ENCODE measurements around the gene RAD51B. TPM values are rescaled to one million over a fixed set of nuclear protein-coding genes. Genes with fewer than 3 reads are reported as not detected.

RAD51B gene
- total RNA-seq, 1 donor from 2014 or later: 16.7 TPM

DNA sequence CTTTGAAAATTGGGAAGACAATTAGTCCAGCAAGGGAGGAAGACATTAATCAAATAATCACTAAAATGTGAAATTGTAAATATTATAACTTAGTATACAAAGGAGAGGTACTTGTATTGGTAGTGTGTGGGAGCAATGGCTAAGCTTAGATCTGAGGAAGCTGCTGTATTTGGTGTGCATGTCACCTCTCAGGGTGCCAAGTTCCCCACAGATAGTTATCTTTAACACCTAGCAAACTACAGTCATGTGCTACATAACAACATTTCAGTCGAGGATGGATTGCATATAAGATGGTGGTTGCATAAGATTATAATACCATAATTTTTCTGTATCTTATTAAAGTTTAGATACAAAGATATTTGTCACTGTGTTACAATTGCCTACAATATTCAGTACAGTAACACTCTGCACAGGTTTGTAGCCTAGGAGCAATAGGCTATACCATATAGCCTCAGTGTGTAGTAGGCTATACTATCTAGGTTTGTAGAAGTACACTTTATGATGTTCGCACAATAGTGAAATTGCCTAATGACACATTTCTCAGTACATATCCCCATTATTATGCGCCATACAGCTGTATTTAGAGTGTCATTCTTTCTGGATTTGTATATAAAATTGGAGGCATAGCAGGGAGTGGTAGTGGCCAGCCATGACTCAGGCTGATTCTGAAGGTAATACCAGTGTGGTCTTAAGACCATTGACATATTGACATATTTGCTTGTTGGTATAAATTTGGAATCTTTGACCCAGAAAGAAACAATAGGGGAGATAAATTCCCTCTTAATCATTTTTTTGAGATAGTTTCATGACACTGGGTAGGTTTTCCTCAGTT, 55.8 kb downstream of the RAD51B start:
- TF ChIP-seq, protein P1, sequence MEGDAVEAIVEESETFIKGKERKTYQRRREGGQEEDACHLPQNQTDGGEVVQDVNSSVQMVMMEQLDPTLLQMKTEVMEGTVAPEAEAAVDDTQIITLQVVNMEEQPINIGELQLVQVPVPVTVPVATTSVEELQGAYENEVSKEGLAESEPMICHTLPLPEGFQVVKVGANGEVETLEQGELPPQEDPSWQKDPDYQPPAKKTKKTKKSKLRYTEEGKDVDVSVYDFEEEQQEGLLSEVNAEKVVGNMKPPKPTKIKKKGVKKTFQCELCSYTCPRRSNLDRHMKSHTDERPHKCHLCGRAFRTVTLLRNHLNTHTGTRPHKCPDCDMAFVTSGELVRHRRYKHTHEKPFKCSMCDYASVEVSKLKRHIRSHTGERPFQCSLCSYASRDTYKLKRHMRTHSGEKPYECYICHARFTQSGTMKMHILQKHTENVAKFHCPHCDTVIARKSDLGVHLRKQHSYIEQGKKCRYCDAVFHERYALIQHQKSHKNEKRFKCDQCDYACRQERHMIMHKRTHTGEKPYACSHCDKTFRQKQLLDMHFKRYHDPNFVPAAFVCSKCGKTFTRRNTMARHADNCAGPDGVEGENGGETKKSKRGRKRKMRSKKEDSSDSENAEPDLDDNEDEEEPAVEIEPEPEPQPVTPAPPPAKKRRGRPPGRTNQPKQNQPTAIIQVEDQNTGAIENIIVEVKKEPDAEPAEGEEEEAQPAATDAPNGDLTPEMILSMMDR (conservative IDR thresholded peaks at IDR 0.05): no peak
- no peaks in the 10 kb centered on the region for H3K9me3 Mint-ChIP-seq
- no peaks in the 10 kb centered on the region for H3K4me1 Mint-ChIP-seq
- H3K4me3 Mint-ChIP-seq: no peak overlapping the region
- H3K36me3 Mint-ChIP-seq (ENCODE audit: low read depth): no peaks in the 10 kb centered on the region
- no peak for DNase-seq (ENCODE audit: low read depth, low spot score)
- no peaks in the 10 kb centered on the region for H3K27me3 Mint-ChIP-seq (ENCODE audit: low read depth)
- no peak overlapping the region for H3K27ac Mint-ChIP-seq (ENCODE audit: unreplicated experiment)

DNA sequence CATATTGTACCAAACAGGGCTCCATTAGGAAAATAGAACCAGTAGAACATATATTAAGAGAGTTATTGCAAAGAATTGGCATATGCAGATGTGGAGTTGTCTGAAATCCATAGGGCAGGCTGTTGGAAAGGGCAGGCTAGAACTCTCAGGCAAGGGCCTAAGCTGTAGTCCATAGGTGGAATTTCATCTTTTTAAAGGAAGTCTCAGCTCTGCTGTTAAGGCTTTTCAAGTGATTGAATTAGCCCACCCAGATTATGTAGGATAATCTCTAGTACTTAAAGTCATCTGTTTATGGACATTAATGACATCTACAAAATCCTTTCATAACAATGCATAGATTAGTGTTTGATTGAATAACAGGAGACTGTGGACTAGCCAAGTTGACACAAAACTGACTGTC, 59.4 kb downstream of the RAD51B start:
- Mint-ChIP-seq H3K9me3 (no peaks in the 10 kb centered on the region), H3K27me3 (ENCODE audit: low read depth) (no peaks in the 10 kb centered on the region), H3K27ac (ENCODE audit: unreplicated experiment) (no peak overlapping the region), H3K4me1 (no peaks in the 10 kb centered on the region), H3K36me3 (ENCODE audit: low read depth) (no peaks in the 10 kb centered on the region), H3K4me3 (no peak overlapping the region)
- TF ChIP-seq, protein P1 (conservative IDR thresholded peaks at IDR 0.05): no peak
- no peak for DNase-seq (ENCODE audit: low read depth, low spot score)

DNA sequence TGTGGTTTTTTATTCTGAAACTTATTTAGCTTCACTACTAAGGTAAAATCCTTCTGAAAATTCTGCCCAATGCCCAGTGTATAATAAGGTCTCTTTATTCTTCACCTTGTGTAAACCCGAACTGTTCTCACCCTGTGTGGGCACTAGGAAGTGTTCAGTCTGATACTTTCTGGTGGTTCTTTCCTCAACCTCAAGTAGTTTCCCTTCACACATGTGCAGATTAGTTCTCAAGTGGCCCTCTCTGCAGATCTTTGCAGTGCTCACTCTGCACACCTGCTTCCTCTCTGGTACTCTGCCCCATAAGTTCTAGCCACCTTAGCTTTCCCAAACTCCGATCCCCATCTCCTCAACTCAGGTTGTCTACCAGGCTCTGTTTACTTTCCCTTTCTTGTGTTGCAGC, 61.6 kb downstream of the RAD51B start:
- TF ChIP-seq, protein P1 (conservative IDR thresholded peaks at IDR 0.05): no peak
- H3K27ac Mint-ChIP-seq (ENCODE audit: unreplicated experiment): no peak overlapping the region
- H3K36me3 Mint-ChIP-seq (ENCODE audit: low read depth): no peaks in the 10 kb centered on the region
- no peak for DNase-seq (ENCODE audit: low read depth, low spot score)
- no peaks in the 10 kb centered on the region for H3K9me3 Mint-ChIP-seq
- H3K4me1 Mint-ChIP-seq: no peaks in the 10 kb centered on the region
- H3K27me3 Mint-ChIP-seq (ENCODE audit: low read depth): no peaks in the 10 kb centered on the region
- no peak overlapping the region for H3K4me3 Mint-ChIP-seq

DNA sequence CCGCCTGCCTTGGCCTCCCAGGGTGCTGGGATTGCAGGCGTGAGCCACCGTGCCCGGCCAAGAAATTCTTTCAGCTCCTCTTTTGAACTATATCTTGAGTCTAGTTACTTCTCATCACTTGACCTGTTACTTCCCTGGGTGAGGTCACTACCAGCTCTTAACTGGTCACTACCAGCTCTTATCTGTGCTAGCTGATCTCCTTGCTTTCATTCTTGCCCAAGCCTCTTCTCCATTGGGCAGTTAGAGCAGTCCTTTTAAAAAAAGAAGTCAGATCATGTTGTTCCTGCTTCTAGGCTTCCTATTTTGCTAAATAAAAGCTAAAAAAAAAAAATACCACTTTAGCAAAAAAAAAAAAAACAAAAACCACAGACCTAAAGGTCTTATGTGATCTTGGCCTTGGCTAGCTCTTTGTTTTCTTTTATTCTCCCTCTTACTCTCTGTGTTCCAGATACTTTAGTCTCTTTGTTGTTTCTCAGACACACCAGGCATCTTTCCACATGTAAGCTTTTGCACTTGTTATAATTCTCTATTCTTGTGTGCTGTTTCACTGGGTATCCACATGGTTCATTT, 63.5 kb downstream of the RAD51B start:
- Mint-ChIP-seq H3K36me3 (ENCODE audit: low read depth) (no peaks in the 10 kb centered on the region), H3K27ac (ENCODE audit: unreplicated experiment) (no peak overlapping the region), H3K4me3 (no peak overlapping the region), H3K4me1 (peaks cover 4% of the 10 kb centered on the region), H3K9me3 (no peaks in the 10 kb centered on the region), H3K27me3 (ENCODE audit: low read depth) (no peaks in the 10 kb centered on the region)
- TF ChIP-seq, protein P1 (conservative IDR thresholded peaks at IDR 0.05): no peak
- no peak for DNase-seq (ENCODE audit: low read depth, low spot score)

DNA sequence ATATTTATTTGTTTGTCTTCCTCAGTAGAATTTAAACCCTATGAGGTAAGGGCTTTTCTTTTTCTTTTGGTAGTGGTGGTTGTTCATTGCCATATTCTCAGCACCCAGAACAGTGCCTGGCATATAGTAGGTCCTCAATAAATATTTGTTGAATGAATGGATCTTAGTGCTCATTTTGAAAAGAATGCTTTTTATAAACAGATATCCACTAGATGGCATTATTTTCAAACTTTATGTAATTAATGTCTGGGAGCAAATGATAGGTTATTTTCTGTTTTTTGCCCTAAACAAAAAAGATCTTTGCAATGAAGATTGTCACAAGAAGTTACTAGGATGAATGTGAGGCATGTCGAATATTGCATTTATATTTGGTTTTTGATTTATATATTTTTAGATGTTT, 64.1 kb downstream of the RAD51B start:
- Mint-ChIP-seq H3K9me3 (no peaks in the 10 kb centered on the region), H3K4me1 (peaks cover 4% of the 10 kb centered on the region), H3K27me3 (ENCODE audit: low read depth) (no peaks in the 10 kb centered on the region), H3K36me3 (ENCODE audit: low read depth) (no peaks in the 10 kb centered on the region), H3K4me3 (no peak overlapping the region), H3K27ac (ENCODE audit: unreplicated experiment) (no peak overlapping the region)
- TF ChIP-seq, protein P1 (conservative IDR thresholded peaks at IDR 0.05): peak; percentile 59
- no peak for DNase-seq (ENCODE audit: low read depth, low spot score)
